Left ventricle myocardium inferior (tissue), 1 donor: Measurements from ENCODE around the gene CEP104. TPM values are rescaled to one million over a fixed set of nuclear protein-coding genes. Genes with fewer than 3 reads are reported as not detected.

Experiments
- DNase-seq: peaks from one replicate; pipeline ENCODE4 v3.0.0-alpha.2; 2020
- H3K27ac ChIP-seq: fragments of 200-600 bp; replicated peaks from 2 replicates; pipeline ENCODE4 v1.8.0; 2021
- H3K27me3 ChIP-seq: fragments of 200-600 bp; 2 replicates; pipeline ENCODE4 v1.8.0; 2021; ENCODE audit warnings: low read depth
- H3K36me3 ChIP-seq: fragments of 200-600 bp; 2 replicates; pipeline ENCODE4 v1.8.0; 2021
- H3K4me1 ChIP-seq: fragments of 200-600 bp; 2 replicates; pipeline ENCODE4 v1.8.0; 2021
- H3K4me3 ChIP-seq: fragments of 200-600 bp; 2 replicates; pipeline ENCODE4 v1.8.0; 2021; ENCODE audit warnings: mild to moderate bottlenecking, moderate library complexity
- H3K9me3 ChIP-seq: fragments of 200-600 bp; replicated peaks from 2 replicates; pipeline ENCODE4 v1.8.0; 2021
- intact Hi-C: fragments of 100-400 bp; cut with micrococcal nuclease; formaldehyde crosslinking; loops from one replicate; pipeline ENCODE4 v1.11.0; 2022
- total RNA-seq: library from RNA; stranded (reverse); fragmentation: NEBNext Ultra II Directional; extraction: Animal tissue kit (Norgen Biotek cat#: 25700); gene quantifications from one replicate; pipeline ENCODE4 v1.2.1, GENCODE V29; 2021
- TF ChIP-seq, protein P1 (sequence below): fragments of 200-600 bp; IDR thresholded peaks from 2 replicates; pipeline ENCODE4 v1.8.0; 2021; ENCODE audit warnings: antibody characterized with exemption, mild to moderate bottlenecking, borderline replicate concordance
- donor health status: DM: no; HTN: yes; CAD: no; lungs with severe emphysema.

The CEP104 gene
- total RNA-seq, 1 donor from 2014 or later = 32.2 TPM

DNA sequence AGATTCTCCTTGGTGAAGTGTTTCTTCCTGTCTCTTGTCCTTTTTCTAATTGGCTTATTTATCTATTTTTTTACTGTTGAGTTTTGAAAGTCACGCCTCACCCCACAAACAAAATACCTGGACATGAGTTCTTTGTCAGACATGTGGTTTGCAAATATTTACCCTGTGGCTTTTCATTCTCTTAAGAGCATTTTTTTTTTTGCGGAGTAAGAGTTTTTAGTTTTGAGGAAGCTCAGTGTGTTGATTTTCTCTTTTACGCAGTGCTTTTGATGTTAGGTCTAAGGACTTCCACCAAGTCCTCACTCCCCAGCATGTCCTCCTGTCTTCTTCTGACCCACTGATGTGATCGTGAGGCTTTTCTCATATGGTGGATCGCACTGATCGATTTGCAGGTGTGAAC is 7.9 kb upstream of the CEP104 start:
- no peak for DNase-seq
- Histone ChIP-seq H3K36me3 (peaks cover 36% of the 10 kb centered on the region), H3K27ac (no peak overlapping the region), H3K4me1 (no peaks in the 10 kb centered on the region), H3K27me3 (no peaks in the 10 kb centered on the region), H3K4me3 (no peak overlapping the region), H3K9me3 (no peaks in the 10 kb centered on the region)
- TF ChIP-seq, protein P1, sequence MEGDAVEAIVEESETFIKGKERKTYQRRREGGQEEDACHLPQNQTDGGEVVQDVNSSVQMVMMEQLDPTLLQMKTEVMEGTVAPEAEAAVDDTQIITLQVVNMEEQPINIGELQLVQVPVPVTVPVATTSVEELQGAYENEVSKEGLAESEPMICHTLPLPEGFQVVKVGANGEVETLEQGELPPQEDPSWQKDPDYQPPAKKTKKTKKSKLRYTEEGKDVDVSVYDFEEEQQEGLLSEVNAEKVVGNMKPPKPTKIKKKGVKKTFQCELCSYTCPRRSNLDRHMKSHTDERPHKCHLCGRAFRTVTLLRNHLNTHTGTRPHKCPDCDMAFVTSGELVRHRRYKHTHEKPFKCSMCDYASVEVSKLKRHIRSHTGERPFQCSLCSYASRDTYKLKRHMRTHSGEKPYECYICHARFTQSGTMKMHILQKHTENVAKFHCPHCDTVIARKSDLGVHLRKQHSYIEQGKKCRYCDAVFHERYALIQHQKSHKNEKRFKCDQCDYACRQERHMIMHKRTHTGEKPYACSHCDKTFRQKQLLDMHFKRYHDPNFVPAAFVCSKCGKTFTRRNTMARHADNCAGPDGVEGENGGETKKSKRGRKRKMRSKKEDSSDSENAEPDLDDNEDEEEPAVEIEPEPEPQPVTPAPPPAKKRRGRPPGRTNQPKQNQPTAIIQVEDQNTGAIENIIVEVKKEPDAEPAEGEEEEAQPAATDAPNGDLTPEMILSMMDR = no peak
- intact Hi-C loops = no loop called here

GRCh38 chr1:3863231-3863935 is 6.4 kb upstream of the CEP104 start:
- TF ChIP-seq, protein P1 = no peak
- Histone ChIP-seq H3K27ac (no peak overlapping the region), H3K27me3 (no peaks in the 10 kb centered on the region), H3K4me1 (peaks cover 2% of the 10 kb centered on the region), H3K9me3 (no peaks in the 10 kb centered on the region), H3K4me3 (no peak overlapping the region), H3K36me3 (peaks cover 25% of the 10 kb centered on the region)
- DNase-seq = no peak
- intact Hi-C loops = no loop called here

- DNase-seq = no peak
- H3K36me3 ChIP-seq = peaks cover 3% of the 10 kb centered on the region
- H3K27me3 ChIP-seq = no peaks in the 10 kb centered on the region
- no peaks in the 10 kb centered on the region for H3K9me3 ChIP-seq
- H3K27ac ChIP-seq = peak overlapping the region; percentile 79
- H3K4me3 ChIP-seq = peak overlapping the region; percentile 83
- H3K4me1 ChIP-seq = peaks cover 41% of the 10 kb centered on the region
- TF ChIP-seq, protein P1 = no peak
- intact Hi-C loops = no loop called here
Measured at GRCh38 chr1:3858231-3858981, 1.4 kb upstream of the CEP104 start.

DNA sequence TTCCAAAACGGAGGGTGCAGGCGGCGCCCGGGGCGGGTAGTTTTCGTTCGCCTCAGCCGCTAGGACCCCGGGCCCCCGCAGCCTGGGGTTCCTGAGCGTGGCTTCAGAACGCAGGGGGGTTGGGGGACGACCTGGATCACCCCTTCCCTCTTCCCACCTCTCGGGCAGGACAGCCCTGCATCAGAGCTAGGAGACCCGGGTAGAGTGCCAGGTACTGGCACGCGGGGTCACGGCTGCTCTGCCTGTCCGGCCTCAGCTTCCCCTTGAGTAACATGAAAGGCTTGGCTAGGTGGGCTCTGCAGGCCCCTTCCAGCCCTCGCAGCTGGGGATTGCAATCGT is 749 bp upstream of the CEP104 start:
- Histone ChIP-seq H3K27me3 (no peaks in the 10 kb centered on the region), H3K9me3 (no peaks in the 10 kb centered on the region), H3K27ac (peak overlapping the region; percentile 79), H3K36me3 (peaks cover 3% of the 10 kb centered on the region), H3K4me1 (peaks cover 41% of the 10 kb centered on the region), H3K4me3 (peak overlapping the region; percentile 83)
- TF ChIP-seq, protein P1 = no peak
- intact Hi-C loops = no loop called here
- DNase-seq = no peak

GRCh38 chr1:3852711-3853485 is 4.1 kb downstream of the CEP104 start:
- H3K27me3 ChIP-seq = no peaks in the 10 kb centered on the region
- no peak overlapping the region for H3K27ac ChIP-seq
- DNase-seq = no peak
- intact Hi-C loops = no loop called here
- peaks cover 39% of the 10 kb centered on the region for H3K36me3 ChIP-seq
- H3K9me3 ChIP-seq = no peaks in the 10 kb centered on the region
- no peak overlapping the region for H3K4me3 ChIP-seq
- peaks cover 34% of the 10 kb centered on the region for H3K4me1 ChIP-seq
- TF ChIP-seq, protein P1 = no peak
